Astrocyte (in vitro differentiated cells and primary cell): ENCODE data around the gene TMEM184A. TPM values are rescaled to one million over a fixed set of nuclear protein-coding genes. Genes with fewer than 3 reads are reported as not detected.
A peak's percentile ranks its signal among the peaks of the same experiment; 100 is the strongest.

Experiments used
- DNase-seq: peaks from one replicate; pipeline ENCODE4 v3.0.0-alpha.2; 2010; ENCODE audit warnings: low read depth
- FAIRE-seq: peaks from 2 replicates; lab custom pipeline; 2011; peaks lifted over from hg19 to GRCh38; lab: Jason Lieb, UNC
- H2AFZ ChIP-seq: 2 replicates; pipeline ENCODE4 v1.6.0; 2012; ENCODE audit warnings: low read depth, low read length, inconsistent platforms
- H3K27ac ChIP-seq: 2 replicates; pipeline ENCODE4 v1.5.1; 2011; ENCODE audit warnings: low read depth, low read length, inconsistent platforms
- H3K27me3 ChIP-seq: 2 replicates; pipeline ENCODE4 v1.6.0; 2011; ENCODE audit warnings: low read length, inconsistent platforms; ENCODE audit not compliant: insufficient read depth
- H3K36me3 ChIP-seq: 2 replicates; pipeline ENCODE4 v1.5.1; 2011; ENCODE audit warnings: low read length, inconsistent platforms; ENCODE audit not compliant: insufficient read depth
- H3K4me1 ChIP-seq: 2 replicates; pipeline ENCODE4 v1.5.1; 2011; ENCODE audit warnings: low read length, inconsistent platforms; ENCODE audit not compliant: insufficient read depth
- H3K4me2 ChIP-seq: 2 replicates; pipeline ENCODE4 v1.6.0; 2012; ENCODE audit warnings: low read length, inconsistent platforms
- H3K4me3 ChIP-seq: 2 replicates; pipeline ENCODE4 v1.5.1; 2011; ENCODE audit warnings: low read depth, mild to moderate bottlenecking, low read length, inconsistent platforms; ENCODE audit not compliant: insufficient read depth
- H3K79me2 ChIP-seq: 2 replicates; pipeline ENCODE4 v1.6.0; 2012; ENCODE audit warnings: mild to moderate bottlenecking, low read length, inconsistent platforms; ENCODE audit not compliant: insufficient read depth
- H3K9ac ChIP-seq: 2 replicates; pipeline ENCODE4 v1.6.0; 2012; ENCODE audit warnings: mild to moderate bottlenecking, low read length, inconsistent platforms
- H3K9me3 ChIP-seq: 2 replicates; pipeline ENCODE4 v1.5.1; 2012; ENCODE audit warnings: low read depth, mild to moderate bottlenecking, low read length, inconsistent platforms; ENCODE audit not compliant: insufficient read depth
- H4K20me1 ChIP-seq: 2 replicates; pipeline ENCODE4 v1.6.0; 2012; ENCODE audit warnings: low read length, inconsistent platforms; ENCODE audit not compliant: insufficient read depth
- H3K27ac Mint-ChIP-seq: one replicate; pipeline ENCODE4 v1.8.0; 2021; ENCODE audit warnings: mild to moderate bottlenecking, mixed read lengths; ENCODE audit not compliant: unreplicated experiment
- H3K27me3 Mint-ChIP-seq: one replicate; pipeline ENCODE4 v1.8.0; 2021; ENCODE audit warnings: low read depth, mixed read lengths; ENCODE audit not compliant: unreplicated experiment
- H3K36me3 Mint-ChIP-seq: one replicate; pipeline ENCODE4 v1.8.0; 2021; ENCODE audit warnings: low read depth, mixed read lengths; ENCODE audit not compliant: unreplicated experiment
- H3K4me1 Mint-ChIP-seq: one replicate; pipeline ENCODE4 v1.8.0; 2021; ENCODE audit warnings: low read depth, mixed read lengths; ENCODE audit not compliant: unreplicated experiment
- H3K4me3 Mint-ChIP-seq: one replicate; pipeline ENCODE4 v1.8.0; 2021; ENCODE audit warnings: mild to moderate bottlenecking, moderate library complexity, mixed read lengths; ENCODE audit not compliant: unreplicated experiment
- H3K9me3 Mint-ChIP-seq: one replicate; pipeline ENCODE4 v1.8.0; 2021; ENCODE audit warnings: mild to moderate bottlenecking, mixed read lengths; ENCODE audit not compliant: unreplicated experiment
- EZH2 ChIP-seq: IDR thresholded peaks from 2 replicates; pipeline ENCODE4 v1.6.1; 2012; ENCODE audit warnings: mild to moderate bottlenecking, low read length, inconsistent platforms; ENCODE audit not compliant: insufficient read depth
- total RNA-seq: library from RNA; stranded (reverse); gene quantifications from 2 replicates; pipeline ENCODE4 v1.2.1, GENCODE V29; 2021
- TF ChIP-seq, protein P1 (sequence below): IDR thresholded peaks from 2 replicates; pipeline ENCODE4 v1.5.1; 2011; ENCODE audit warnings: low read depth, mild to moderate bottlenecking, inconsistent platforms, low read length, moderate library complexity; ENCODE audit not compliant: insufficient read depth

The TMEM184A gene
- total RNA-seq, 1 donor from 2014 or later, result 2.1 TPM

DNA sequence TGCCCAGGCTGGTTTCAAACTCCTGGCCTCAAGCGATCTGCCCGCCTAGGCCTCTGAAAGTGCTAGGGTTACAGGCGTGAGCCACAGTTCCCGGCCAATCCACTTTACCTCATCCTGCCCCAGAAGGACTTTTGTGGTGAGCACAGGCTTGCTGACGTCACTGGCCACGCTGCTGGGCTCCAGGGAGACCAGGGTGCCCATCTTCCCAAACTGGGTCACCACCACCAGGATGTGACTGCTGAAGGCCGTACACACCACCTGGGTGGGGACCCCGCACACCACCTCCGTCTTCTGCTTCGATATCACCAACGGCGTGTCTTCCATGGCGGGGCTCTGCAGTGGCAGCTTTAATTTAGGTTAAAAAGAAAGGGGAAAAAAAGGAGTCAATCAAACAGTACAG lies 13.0 kb upstream of the TMEM184A start:
- Mint-ChIP-seq H3K4me3 (peak overlapping the region; percentile 89), H3K27me3 (no peaks in the 10 kb centered on the region), H3K9me3 (no peaks in the 10 kb centered on the region), H3K4me1 (peaks cover 35% of the 10 kb centered on the region), H3K27ac (peak overlapping the region; percentile 94), H3K36me3 (peaks cover 6% of the 10 kb centered on the region)
- peaks cover 33% of the 10 kb centered on the region for H3K4me1 ChIP-seq
- DNase-seq (peak; percentile 67), FAIRE-seq (no peak)
- H3K79me2 ChIP-seq, result peaks cover 19% of the 10 kb centered on the region
- peaks cover 8% of the 10 kb centered on the region for H4K20me1 ChIP-seq
- TF ChIP-seq, protein P1, sequence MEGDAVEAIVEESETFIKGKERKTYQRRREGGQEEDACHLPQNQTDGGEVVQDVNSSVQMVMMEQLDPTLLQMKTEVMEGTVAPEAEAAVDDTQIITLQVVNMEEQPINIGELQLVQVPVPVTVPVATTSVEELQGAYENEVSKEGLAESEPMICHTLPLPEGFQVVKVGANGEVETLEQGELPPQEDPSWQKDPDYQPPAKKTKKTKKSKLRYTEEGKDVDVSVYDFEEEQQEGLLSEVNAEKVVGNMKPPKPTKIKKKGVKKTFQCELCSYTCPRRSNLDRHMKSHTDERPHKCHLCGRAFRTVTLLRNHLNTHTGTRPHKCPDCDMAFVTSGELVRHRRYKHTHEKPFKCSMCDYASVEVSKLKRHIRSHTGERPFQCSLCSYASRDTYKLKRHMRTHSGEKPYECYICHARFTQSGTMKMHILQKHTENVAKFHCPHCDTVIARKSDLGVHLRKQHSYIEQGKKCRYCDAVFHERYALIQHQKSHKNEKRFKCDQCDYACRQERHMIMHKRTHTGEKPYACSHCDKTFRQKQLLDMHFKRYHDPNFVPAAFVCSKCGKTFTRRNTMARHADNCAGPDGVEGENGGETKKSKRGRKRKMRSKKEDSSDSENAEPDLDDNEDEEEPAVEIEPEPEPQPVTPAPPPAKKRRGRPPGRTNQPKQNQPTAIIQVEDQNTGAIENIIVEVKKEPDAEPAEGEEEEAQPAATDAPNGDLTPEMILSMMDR, result no peak
- TF ChIP-seq EZH2, result no peak
- H3K4me3 ChIP-seq, result peak overlapping the region; percentile 81
- H3K9ac ChIP-seq, result peak overlapping the region; percentile 96
- no peak overlapping the region for H2AFZ ChIP-seq
- peak overlapping the region; percentile 88 for H3K4me2 ChIP-seq
- no peaks in the 10 kb centered on the region for H3K27me3 ChIP-seq
- no peaks in the 10 kb centered on the region for H3K36me3 ChIP-seq
- H3K9me3 ChIP-seq, result no peaks in the 10 kb centered on the region
- H3K27ac ChIP-seq, result peak overlapping the region; percentile 97

DNA sequence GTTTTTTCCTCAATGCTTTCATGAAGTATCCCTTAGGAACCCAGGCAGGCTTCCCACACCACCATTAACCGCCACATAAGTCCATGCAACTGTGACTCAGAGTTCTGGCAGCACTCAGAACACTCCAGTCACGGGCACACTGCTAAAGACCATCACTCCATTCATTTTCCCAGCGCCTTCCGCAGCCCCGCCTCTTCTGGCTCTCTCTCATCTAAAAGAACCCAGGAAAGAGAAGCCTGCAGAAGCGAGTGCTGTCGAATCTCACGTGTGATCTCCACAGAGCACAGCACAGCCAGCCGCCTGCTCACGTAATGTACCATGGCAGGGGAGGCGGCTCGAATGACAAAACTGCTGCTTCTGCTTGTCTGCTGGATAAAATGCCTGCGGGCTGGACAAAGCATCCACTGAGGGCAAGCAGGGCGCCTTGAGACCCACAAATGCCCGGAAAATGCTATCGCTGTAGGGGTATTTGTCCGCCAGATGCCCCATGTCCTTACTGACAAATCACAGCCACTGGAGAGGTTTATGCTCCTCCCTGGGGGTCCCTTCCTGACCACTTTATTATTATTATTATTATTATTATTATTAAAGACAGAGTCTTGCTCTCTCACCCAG lies 12.0 kb upstream of the TMEM184A start:
- Histone ChIP-seq H3K27me3 (no peaks in the 10 kb centered on the region), H2AFZ (no peak overlapping the region), H3K9ac (peak overlapping the region; percentile 96), H3K9me3 (no peaks in the 10 kb centered on the region), H4K20me1 (peaks cover 8% of the 10 kb centered on the region), H3K27ac (peak overlapping the region; percentile 97), H3K4me1 (peaks cover 33% of the 10 kb centered on the region), H3K4me3 (peak overlapping the region; percentile 34), H3K4me2 (peak overlapping the region; percentile 88), H3K79me2 (peaks cover 19% of the 10 kb centered on the region), H3K36me3 (no peaks in the 10 kb centered on the region)
- Mint-ChIP-seq H3K9me3 (no peaks in the 10 kb centered on the region), H3K36me3 (peaks cover 6% of the 10 kb centered on the region), H3K4me1 (peaks cover 35% of the 10 kb centered on the region), H3K4me3 (peak overlapping the region; percentile 89), H3K27ac (no peak overlapping the region), H3K27me3 (no peaks in the 10 kb centered on the region)
- TF ChIP-seq, protein P1, result no peak
- no peak for TF ChIP-seq EZH2
- no peak for FAIRE-seq
- peak; percentile 97 for DNase-seq

DNA sequence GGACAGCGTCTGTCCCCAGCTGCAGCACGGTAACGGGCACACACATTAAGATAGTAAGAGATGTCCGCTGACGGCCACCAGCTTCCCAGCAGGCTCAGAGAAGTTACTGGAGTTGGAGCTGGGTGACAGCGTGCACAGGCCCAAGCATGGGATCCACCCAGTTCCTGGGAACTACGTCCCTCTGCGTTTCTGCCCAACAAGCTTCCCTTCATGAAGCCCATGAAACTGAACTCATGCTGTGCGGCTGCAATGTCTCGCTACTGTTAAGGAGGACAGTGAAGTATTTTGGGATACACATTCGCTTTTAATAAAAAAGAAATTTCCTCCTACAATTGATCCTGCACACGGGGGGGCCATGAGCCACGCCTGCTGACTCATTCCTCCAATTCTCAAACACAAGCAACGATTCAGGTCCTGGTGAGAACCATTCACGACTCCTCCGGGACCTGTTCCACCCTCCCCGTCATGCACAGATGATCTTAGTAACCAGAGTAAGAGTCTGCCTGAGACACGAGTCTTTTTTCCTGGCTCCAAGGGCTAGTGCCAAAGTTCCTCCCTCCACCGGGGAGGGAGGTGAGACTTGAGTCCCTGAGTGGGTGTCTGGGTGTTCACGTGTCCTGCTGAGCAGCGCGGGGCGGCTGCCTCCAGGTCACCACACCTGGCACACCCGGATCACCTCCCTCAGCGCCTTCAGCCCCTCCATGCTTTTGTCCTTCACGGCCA lies 11.2 kb upstream of the TMEM184A start:
- Mint-ChIP-seq H3K36me3 (peaks cover 6% of the 10 kb centered on the region), H3K4me3 (peak overlapping the region; percentile 76), H3K9me3 (no peaks in the 10 kb centered on the region), H3K27me3 (no peaks in the 10 kb centered on the region), H3K27ac (peak overlapping the region; percentile 20), H3K4me1 (peaks cover 31% of the 10 kb centered on the region)
- Histone ChIP-seq H3K4me1 (peaks cover 33% of the 10 kb centered on the region), H3K27me3 (no peaks in the 10 kb centered on the region), H3K9ac (peak overlapping the region; percentile 96), H4K20me1 (peaks cover 8% of the 10 kb centered on the region), H3K9me3 (no peaks in the 10 kb centered on the region), H3K36me3 (no peaks in the 10 kb centered on the region), H3K27ac (peak overlapping the region; percentile 97), H3K4me3 (peak overlapping the region; percentile 34), H2AFZ (no peak overlapping the region), H3K4me2 (peak overlapping the region; percentile 88), H3K79me2 (peaks cover 19% of the 10 kb centered on the region)
- peak; percentile 83 for DNase-seq
- TF ChIP-seq, protein P1, result no peak
- TF ChIP-seq EZH2, result no peak
- FAIRE-seq, result no peak
